GM10248 (cell line): ENCODE data around the gene ATP2A3.

Experiments used
- CTCF ChIA-PET: fragments of 300-600 bp; sonication (Branson Sonifier 250); formaldehyde crosslinking; extraction: SDS; loops from one replicate; lab custom pipeline; 2021; ENCODE audit warnings: antibody characterized with exemption; lab: Yijun Ruan, JAX
- POLR2A ChIA-PET: fragments of 350-650 bp; sonication (Branson Sonifier 250); formaldehyde crosslinking; extraction: SDS; loops from one replicate; lab custom pipeline; 2020; ENCODE audit warnings: antibody characterized with exemption; lab: Yijun Ruan, JAX
- DNase-seq: peaks from one replicate; pipeline ENCODE4 v3.0.0; 2012; ENCODE audit errors: extremely low spot score
- CTCF ChIP-seq: IDR thresholded peaks from 2 replicates; pipeline ENCODE4 v1.5.1; 2012; ENCODE audit warnings: mild to moderate bottlenecking, low read depth; ENCODE audit errors: extremely low read depth, missing control alignments, control extremely low read depth

The ATP2A3 gene

GRCh38 chr17:3955673-3955988 is 8.6 kb downstream of the ATP2A3 start:
- POLR2A ChIA-PET, result interaction anchor here (0.9 kb wide), 1 partner anchor 9 kb away, joined by 3 read pairs; no protein-coding TSS in a partner anchor
- no peak for DNase-seq
- no peak for TF ChIP-seq CTCF
- CTCF ChIA-PET, result no interaction called here

GRCh38 chr17:3954976-3955672 is 9.1 kb downstream of the ATP2A3 start:
- no peak for TF ChIP-seq CTCF
- DNase-seq, result no peak
- POLR2A ChIA-PET, result no interaction called here
- CTCF ChIA-PET, result interaction anchor here (1.4 to 2.1 kb wide), 2 partner anchors 41 to 92 kb away, joined by 3 to 8 read pairs; no protein-coding TSS in a partner anchor

- CTCF ChIA-PET, result interaction anchor here (1.4 to 2.1 kb wide), 3 partner anchors 40 to 108 kb away, joined by 3 to 8 read pairs (median 5); partner anchors contain the start of gene NCBP3
- POLR2A ChIA-PET, result no interaction called here
These were observed 10.2 kb downstream of the ATP2A3 start for GRCh38 chr17:3954086-3954485.

GRCh38 chr17:3953542-3953941 is 10.7 kb downstream of the ATP2A3 start:
- POLR2A ChIA-PET, result no interaction called here
- no peak for DNase-seq
- CTCF ChIA-PET, result interaction anchor here (1.4 to 2.8 kb wide), 3 partner anchors 19 to 107 kb away, joined by 5 to 8 read pairs (median 7); partner anchors contain the start of gene NCBP3
- no peak for TF ChIP-seq CTCF

More at GRCh38 chr17:3954086-3954485, 10.2 kb downstream of the ATP2A3 start:
- DNase-seq, result no peak
- TF ChIP-seq CTCF, result no peak

GRCh38 chr17:3952186-3952585 is 12.1 kb downstream of the ATP2A3 start:
- TF ChIP-seq CTCF, result no peak
- no peak for DNase-seq
- POLR2A ChIA-PET, result no interaction called here
- CTCF ChIA-PET, result interaction anchor here (0.7 to 2.8 kb wide), 2 partner anchors 12 to 18 kb away, joined by 3 to 7 read pairs; partner anchors contain the start of gene ATP2A3

GRCh38 chr17:3951420-3951819 is 12.8 kb downstream of the ATP2A3 start:
- no peak for TF ChIP-seq CTCF
- ChIA-PET POLR2A (no interaction called here), CTCF (interaction anchor here (2.8 kb wide), 1 partner anchor 17 kb away, joined by 7 read pairs; no protein-coding TSS in a partner anchor)
- DNase-seq, result no peak
